ENCODE results near the gene CCDC174. TPM values are rescaled to one million over a fixed set of nuclear protein-coding genes. Genes with fewer than 3 reads are reported as not detected.
"Not testable (repeated sequence)": the region's sequence is repeated elsewhere in the genome, so short reads cannot be mapped to it uniquely, and the experiment has no call there.

Gene CCDC174
- polyA plus RNA-seq, 1 donor: 36.8 TPM

GRCh38 chr3:14650193-14650592 is 1.4 kb upstream of the CCDC174 start:
- DNase-seq: no peak

DNA sequence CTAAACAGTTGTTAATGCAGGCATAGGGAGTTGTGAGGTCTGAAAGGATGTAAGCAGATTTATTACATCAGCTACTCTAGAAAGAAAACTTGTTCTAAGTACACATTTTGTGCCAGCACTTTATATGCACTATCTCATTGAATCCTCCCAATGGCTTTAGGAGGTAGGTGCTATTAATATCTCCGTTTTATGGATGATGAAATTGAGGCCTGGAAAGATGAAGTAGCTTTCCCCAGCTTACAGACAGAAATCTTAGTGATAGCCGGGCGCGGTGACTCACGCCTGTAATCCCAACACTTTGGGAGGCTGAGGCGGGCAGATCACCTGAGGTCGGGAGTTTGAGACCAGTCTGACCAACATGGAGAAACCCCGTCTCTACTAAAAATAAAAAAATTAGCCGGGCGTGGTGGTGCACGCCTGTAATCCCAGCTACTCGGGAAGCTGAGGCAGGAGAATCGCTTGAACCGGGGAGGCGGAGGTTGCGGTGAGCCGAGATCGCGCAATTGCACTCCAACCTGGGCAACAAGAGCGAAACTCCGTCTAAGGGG is 872 bp downstream of the CCDC174 start:
- not testable (repeated sequence) for DNase-seq

DNA sequence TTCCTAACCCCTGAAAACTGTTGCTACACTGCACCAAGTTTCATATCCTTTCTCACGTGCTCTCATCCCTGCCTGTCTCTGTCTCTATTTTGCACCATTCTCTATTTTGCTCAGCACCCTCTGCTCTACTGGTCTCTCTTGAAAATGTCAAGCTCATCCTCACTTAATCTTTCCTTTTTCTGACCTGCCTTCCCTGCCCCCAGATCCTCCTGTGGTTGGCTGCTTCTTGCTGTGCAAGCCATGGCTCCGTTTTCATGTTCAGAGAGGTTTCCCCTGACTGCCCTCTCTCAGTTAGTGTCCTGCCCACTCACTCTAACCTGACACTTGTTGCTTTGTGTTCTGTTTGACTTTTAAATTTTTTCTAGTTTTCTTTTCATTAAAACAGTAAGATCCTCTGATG is 6.0 kb downstream of the CCDC174 start:
- no peak for DNase-seq

- no peak for DNase-seq
Measured at GRCh38 chr3:14658978-14659377, 7.4 kb downstream of the CCDC174 start.

GRCh38 chr3:14660942-14661341 is 9.4 kb downstream of the CCDC174 start:
- DNase-seq: no peak

GRCh38 chr3:14663396-14664135 is 12.0 kb downstream of the CCDC174 start:
- no peak for DNase-seq

DNA sequence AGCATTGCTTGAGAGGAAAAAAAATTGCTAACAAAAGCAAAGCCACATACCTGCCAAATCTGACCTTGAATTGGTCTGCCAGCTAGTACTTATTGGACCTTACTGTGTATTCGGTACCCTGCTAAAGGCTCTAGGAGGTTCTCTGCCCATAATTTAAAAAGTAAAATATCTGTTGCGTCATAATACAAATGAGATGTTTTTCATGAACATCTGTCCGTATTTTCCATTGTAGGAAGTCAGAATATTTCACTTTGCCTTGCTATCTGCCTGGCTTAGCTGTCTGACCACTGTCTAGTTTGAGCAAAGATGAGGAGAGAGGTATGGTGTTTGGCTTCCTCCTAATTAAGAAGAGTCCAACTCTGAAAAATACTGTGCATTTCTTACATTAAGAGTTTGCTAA is 12.6 kb downstream of the CCDC174 start:
- no peak for DNase-seq

DNA sequence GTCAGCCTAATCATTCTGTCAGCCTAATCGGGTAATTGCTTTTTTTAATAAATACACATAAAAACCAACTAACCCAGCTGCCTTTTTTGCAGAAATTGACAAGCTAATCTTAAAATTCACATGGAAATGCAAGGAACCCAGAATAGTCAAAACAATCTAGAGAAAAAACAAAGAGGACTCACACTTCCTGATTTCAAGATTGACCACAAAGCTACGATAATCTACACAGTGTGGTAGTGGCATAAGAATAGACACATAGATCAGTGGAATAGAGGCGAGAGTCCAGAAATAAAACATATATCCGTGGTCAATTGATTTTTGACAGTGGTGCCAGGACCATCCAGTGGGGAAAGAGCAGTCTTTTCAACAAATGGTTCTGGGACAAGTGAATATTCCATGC is 21.0 kb downstream of the CCDC174 start:
- no peak for DNase-seq

DNA sequence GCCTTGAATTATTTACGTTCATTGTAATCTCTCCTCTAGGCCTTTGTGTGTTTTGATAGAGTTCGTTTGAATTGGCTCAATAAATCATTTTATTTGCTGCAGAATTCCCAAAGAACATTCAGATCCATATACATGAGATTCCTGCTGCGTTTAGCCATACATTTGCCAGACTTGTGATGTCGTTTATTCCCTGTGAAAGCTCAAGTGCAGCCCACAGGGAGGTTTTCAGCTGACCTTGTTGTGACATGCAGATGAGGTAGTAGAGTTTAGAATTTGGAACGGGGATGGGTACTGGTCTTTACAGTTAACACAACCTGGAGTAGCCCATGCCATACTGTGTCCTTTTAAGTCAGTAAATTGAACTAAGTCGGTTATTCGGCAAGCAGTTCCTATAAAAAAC is 23.3 kb downstream of the CCDC174 start, which contains the start of gene C3orf20:
Gene C3orf20, plus strand, starts transcription at position 301 of the 400 bp plus-strand sequence. CDS start 7,573 bp downstream, outside the sequence.
- no peak for DNase-seq

- no peak for DNase-seq
Measured at GRCh38 chr3:14676881-14677280, 25.3 kb downstream of the CCDC174 start.

GRCh38 chr3:14678015-14678503 is 26.5 kb downstream of the CCDC174 start:
- no peak for DNase-seq

DNA sequence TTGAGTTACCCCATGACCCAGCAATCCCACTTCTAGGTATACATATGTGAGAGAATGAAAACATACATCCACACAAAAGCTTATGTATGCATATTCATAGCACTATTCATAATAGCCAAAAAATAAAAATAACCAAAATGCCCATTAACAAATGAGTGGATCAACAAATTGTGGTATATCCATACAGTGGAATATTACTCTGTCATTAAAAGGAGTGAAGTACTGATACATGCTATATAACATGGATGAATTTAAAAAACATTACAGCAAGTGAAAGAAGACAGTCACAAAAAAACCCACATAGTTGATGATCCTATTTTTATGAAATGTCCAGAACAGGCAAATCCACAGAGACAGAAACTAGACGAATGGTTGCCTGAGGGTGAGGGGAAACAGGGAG is 28.6 kb downstream of the CCDC174 start:
- DNase-seq: no peak

- DNase-seq: no peak
Measured at GRCh38 chr3:14680716-14681115, 29.2 kb downstream of the CCDC174 start.

DNA sequence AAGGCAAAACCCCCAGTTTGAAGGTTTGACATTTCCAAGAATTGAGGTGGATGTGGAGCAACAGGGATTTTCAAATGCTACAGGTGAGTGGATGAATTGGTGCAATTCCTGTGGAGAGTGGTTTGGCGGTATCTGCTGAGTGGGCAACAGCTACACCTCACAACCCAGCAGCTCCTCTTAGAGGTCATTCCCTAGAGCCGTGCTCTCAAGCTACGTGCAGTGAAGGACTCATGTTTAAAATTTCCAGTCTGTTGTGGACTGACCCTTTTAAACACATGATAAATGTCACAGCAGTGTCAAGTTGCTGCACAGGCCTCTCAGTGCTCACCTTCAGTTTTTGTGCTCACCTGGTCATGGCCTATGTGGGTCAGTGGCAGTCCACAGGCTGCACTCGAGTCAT is 32.9 kb downstream of the CCDC174 start:
- no peak for DNase-seq

GRCh38 chr3:14685179-14685578 is 33.6 kb downstream of the CCDC174 start:
- no peak for DNase-seq

- DNase-seq: no peak
Measured at GRCh38 chr3:14687360-14687759, 35.8 kb downstream of the CCDC174 start.

DNA sequence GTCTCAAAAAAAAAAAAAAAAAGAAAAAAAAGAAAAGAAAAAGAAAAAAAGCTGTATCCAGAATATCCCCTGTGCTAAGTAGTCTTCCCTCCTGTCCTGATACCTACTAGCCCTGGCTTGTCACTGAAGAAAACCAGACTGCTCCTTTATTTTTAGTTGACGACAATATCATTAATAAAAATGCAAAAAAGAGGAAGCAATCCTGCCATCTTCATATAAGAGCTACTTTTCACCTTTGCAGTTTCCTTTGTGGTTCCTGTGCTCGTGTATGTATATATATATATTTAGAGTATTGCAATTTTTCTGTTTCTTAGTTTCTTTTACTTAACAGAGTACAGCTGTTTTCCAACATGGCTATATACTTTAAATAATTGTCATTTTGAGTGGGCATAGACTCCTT is 37.0 kb downstream of the CCDC174 start:
- DNase-seq: no peak

DNA sequence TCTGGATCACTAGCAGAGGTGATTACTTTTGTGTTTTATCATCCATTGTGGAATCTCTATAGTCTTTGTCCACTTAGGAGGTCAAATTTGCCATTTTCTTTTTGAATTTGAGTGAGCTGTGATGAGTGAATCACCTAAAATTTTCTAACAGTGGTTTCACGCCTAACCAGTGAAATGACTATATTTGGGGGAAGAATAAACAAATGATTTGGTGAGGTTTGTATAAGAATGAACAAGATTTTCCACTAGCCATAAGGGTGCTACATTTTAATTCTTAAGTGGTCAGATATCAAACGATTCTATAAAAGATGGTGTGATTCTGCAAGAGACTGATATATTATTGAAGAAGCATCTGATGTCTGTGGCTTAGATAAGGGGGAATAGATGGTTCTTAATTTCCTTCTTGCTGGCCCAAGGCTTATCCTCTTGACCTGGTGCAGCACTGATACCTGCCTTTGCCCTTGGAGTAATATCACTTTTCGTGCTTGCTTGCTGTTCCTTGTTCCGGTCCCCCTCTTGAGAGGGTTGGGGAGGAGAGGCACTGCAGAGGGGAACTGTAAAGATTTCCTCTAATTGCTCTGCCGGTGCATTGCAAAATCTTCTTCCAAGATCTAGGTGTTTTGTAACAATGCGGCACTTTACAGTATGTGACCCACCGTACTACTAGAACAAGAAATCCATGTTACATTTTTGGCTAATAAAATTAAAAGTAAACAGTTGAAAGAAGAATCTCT is 37.9 kb downstream of the CCDC174 start:
- no peak for DNase-seq

GRCh38 chr3:14691239-14691638 is 39.7 kb downstream of the CCDC174 start:
- DNase-seq: no peak

- no peak for DNase-seq
Measured at GRCh38 chr3:14691719-14692118, 40.2 kb downstream of the CCDC174 start.

GRCh38 chr3:14698601-14699244 is 47.2 kb downstream of the CCDC174 start:
- no peak for DNase-seq

DNA sequence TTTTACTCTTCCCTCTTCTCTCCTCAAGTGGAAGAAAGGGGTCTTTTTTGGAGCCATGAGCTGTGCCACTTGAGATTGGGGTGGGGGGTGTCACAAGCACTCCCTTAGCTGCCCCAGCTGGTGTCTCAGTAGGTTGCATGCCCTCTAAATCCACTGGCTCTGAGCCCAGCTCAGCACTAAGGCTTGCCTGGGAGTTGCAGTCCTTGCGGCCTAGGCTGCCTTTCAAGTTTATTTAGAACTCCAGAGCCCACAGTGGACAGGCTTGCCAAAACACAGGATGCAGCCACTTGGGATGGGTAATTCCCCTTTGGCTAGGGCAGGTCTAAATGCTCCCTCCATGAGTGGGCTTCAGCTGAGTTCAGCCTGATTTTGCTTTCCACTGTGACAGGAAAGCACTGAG is 48.1 kb downstream of the CCDC174 start:
- no peak for DNase-seq

DNA sequence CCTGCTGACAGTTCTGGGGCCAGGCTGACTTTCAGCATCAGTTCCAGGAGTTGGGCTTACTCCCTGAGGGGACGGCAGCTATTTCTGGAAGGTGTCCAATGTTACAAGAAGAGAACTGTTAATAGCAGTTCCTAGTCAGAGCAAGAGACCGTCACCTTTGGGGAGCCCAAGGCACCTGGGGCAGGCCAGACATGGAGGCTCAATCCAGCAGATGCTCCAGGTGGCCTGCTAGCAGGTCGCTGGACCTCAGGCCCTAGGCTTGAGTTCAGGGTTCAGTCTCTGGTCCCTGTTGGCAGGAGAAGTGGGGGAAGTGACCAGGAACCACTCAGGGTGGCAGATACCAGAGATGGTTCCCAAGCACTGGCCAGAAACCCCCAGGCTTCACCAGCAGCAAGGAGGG is 49.3 kb downstream of the CCDC174 start:
- no peak for DNase-seq

Measured in left kidney (tissue), 2 donors.